GM11168 (cell line): ENCODE data around the gene VMA21.

ENCODE experiments used
- in situ Hi-C: fragments of 300-500 bp; cut with MboI; formaldehyde crosslinking; loops from one replicate; pipeline ENCODE4 v1.12.0; 2022; ENCODE audit warnings: low sequenced_read_pairs; ENCODE audit not compliant: unreplicated experiment

VMA21 gene

GRCh38 chrX:151396825-151397740 is at the start of gene VMA21:
TSS of gene VMA21 (plus strand) at chrX:151397206. CDS start at chrX:151397309, 103 bp downstream.
- in situ Hi-C loops, result no loop called here

- in situ Hi-C loops, result loop anchor here (25.0 kb wide), 1 partner anchor 197 kb away; no protein-coding TSS in a partner anchor
Measured at GRCh38 chrX:151359341-151359740, 37.7 kb upstream of the VMA21 start.

GRCh38 chrX:151359931-151360871 is 36.8 kb upstream of the VMA21 start:
- in situ Hi-C loops, result loop anchor here (25.0 kb wide), 1 partner anchor 198 kb away; no protein-coding TSS in a partner anchor

- in situ Hi-C loops, result loop anchor here (25.0 kb wide), 1 partner anchor 201 kb away; no protein-coding TSS in a partner anchor
Measured at GRCh38 chrX:151363316-151363715, 33.7 kb upstream of the VMA21 start.

- in situ Hi-C loops, result loop anchor here (25.0 kb wide), 1 partner anchor 203 kb away; no protein-coding TSS in a partner anchor
Measured at GRCh38 chrX:151365579-151365978, 31.4 kb upstream of the VMA21 start.

- in situ Hi-C loops, result loop anchor here (25.0 kb wide), 1 partner anchor 209 kb away; no protein-coding TSS in a partner anchor
Measured at GRCh38 chrX:151370906-151371305, 26.1 kb upstream of the VMA21 start.

GRCh38 chrX:151384807-151385206 is 12.2 kb upstream of the VMA21 start:
- in situ Hi-C loops, result no loop called here

GRCh38 chrX:151386838-151387459 is 10.1 kb upstream of the VMA21 start:
- in situ Hi-C loops, result no loop called here

- in situ Hi-C loops, result no loop called here
Measured at GRCh38 chrX:151391722-151392121, 5.3 kb upstream of the VMA21 start.

- in situ Hi-C loops, result no loop called here
Measured at GRCh38 chrX:151393514-151393913, 3.5 kb upstream of the VMA21 start.

- in situ Hi-C loops, result no loop called here
Measured at GRCh38 chrX:151396042-151396824, 773 bp upstream of the VMA21 start.

- in situ Hi-C loops, result no loop called here
Measured at GRCh38 chrX:151397741-151398070, 700 bp downstream of the VMA21 start.

GRCh38 chrX:151398346-151398745 is 1.3 kb downstream of the VMA21 start:
- in situ Hi-C loops, result no loop called here

- in situ Hi-C loops, result no loop called here
Measured at GRCh38 chrX:151402719-151403390, 5.8 kb downstream of the VMA21 start.

- in situ Hi-C loops, result no loop called here
Measured at GRCh38 chrX:151416579-151416978, 19.6 kb downstream of the VMA21 start.

- in situ Hi-C loops, result no loop called here
Measured at GRCh38 chrX:151419782-151420181, 22.8 kb downstream of the VMA21 start.

- in situ Hi-C loops, result no loop called here
Measured at GRCh38 chrX:151424505-151424904, 27.5 kb downstream of the VMA21 start.

- in situ Hi-C loops, result no loop called here
Measured at GRCh38 chrX:151448509-151448908, 51.5 kb downstream of the VMA21 start.

GRCh38 chrX:151458824-151459223 is 61.8 kb downstream of the VMA21 start:
- in situ Hi-C loops, result no loop called here
